ENCODE measurements around the gene FANK1. TPM values are rescaled to one million over a fixed set of nuclear protein-coding genes. Genes with fewer than 3 reads are reported as not detected.

FANK1 gene
- total RNA-seq, 2 experiments from 2014 or later, result 0.25 TPM; not detected in 1

DNA sequence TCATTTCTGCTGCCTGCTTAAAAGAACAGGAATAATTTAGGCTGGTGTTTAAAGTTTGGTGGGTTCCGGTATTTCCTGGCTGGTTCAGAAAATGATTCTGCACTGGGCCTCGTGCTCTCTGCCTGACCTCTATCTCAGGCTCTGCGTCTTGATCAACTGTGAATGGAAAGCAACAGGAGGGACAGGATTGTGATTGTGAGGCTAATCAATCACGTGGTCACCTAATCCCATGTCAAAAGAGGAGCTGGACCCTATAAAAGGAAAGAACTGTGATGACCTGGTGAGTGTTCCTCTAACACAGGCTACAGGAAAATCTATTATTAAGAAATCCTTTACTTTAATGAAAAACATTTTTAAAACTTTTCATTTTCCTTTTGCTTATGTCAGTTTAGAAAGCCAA is 15.2 kb upstream of the FANK1 start, which contains the start of gene DHX32:
DHX32 (minus strand) TSS at position 101 of the 400 bp plus-strand sequence. CDS start 468 bp downstream, outside the sequence.
- POLR2A ChIA-PET, result no interaction called here
- Histone ChIP-seq H3K27me3 (ENCODE audit: control insufficient read depth in 1 of 2, insufficient read depth in 2 of 2, low read length in 2 of 2) (no peaks in the 10 kb centered on the region), H3K4me1 (ENCODE audit: insufficient read depth, low read length) (no peaks in the 10 kb centered on the region), H3K27ac (ENCODE audit: low read depth in 1 of 2, low read length in 2 of 2) (no peak within 1 kb of the TSS), H3K4me3 (ENCODE audit: low read length) (no peak within 1 kb of the TSS), H3K9me3 (ENCODE audit: control insufficient read depth in 1 of 2, insufficient read depth in 1 of 2, low read length in 2 of 2) (peaks cover 3 to 4% of the 10 kb centered on the region in 2 experiments), H3K36me3 (ENCODE audit: insufficient read depth, low read length) (no peaks in the 10 kb centered on the region)
- DNase-seq, result no peak
- H3K4me3 Mint-ChIP-seq, result no peak within 1 kb of the TSS
- peaks cover 2% of the 10 kb centered on the region for H3K9me3 Mint-ChIP-seq
- CTCF ChIA-PET, result no interaction called here
- H3K27ac Mint-ChIP-seq, result no peak within 1 kb of the TSS
- H3K27me3 Mint-ChIP-seq, result no peaks in the 10 kb centered on the region
- H3K36me3 Mint-ChIP-seq (ENCODE audit: low read depth), result peaks cover 16% of the 10 kb centered on the region
- intact Hi-C loops (cut with DNase I, micrococcal nuclease), result no loop called here
- ATAC-seq (ENCODE audit: poor library complexity), result no peak
- no peaks in the 10 kb centered on the region for H3K4me1 Mint-ChIP-seq (ENCODE audit: low read depth)
- TF ChIP-seq CTCF (IDR thresholded peaks at IDR 0.05), result no peak

- H3K27me3 Mint-ChIP-seq, result no peaks in the 10 kb centered on the region
- no peak for TF ChIP-seq CTCF (IDR thresholded peaks at IDR 0.05)
- no peaks in the 10 kb centered on the region for H3K4me1 Mint-ChIP-seq (ENCODE audit: low read depth)
- ATAC-seq (ENCODE audit: poor library complexity), result no peak
- H3K4me3 ChIP-seq (ENCODE audit: low read length), result no peak overlapping the region
- H3K9me3 Mint-ChIP-seq, result no peaks in the 10 kb centered on the region
- CTCF ChIA-PET, result no interaction called here
- intact Hi-C loops (cut with DNase I, micrococcal nuclease), result no loop called here
- H3K4me3 Mint-ChIP-seq, result no peak overlapping the region
- no peaks in the 10 kb centered on the region for H3K27me3 ChIP-seq (ENCODE audit: control insufficient read depth in 1 of 2, insufficient read depth in 2 of 2, low read length in 2 of 2)
- POLR2A ChIA-PET, result no interaction called here
- no peak overlapping the region for H3K27ac Mint-ChIP-seq
- H3K27ac ChIP-seq (ENCODE audit: low read depth in 1 of 2, low read length in 2 of 2), result no peak overlapping the region
- no peaks in the 10 kb centered on the region for H3K9me3 ChIP-seq (ENCODE audit: control insufficient read depth in 1 of 2, insufficient read depth in 1 of 2, low read length in 2 of 2)
- H3K36me3 Mint-ChIP-seq (ENCODE audit: low read depth), result peaks cover 10% of the 10 kb centered on the region
- DNase-seq, result no peak
- H3K36me3 ChIP-seq (ENCODE audit: insufficient read depth, low read length), result no peaks in the 10 kb centered on the region
- H3K4me1 ChIP-seq (ENCODE audit: insufficient read depth, low read length), result no peaks in the 10 kb centered on the region
Observed at GRCh38 chr10:125882596-125882995, 13.8 kb upstream of the FANK1 start.

GRCh38 chr10:125883211-125883610 is 13.2 kb upstream of the FANK1 start:
- Mint-ChIP-seq H3K9me3 (no peaks in the 10 kb centered on the region), H3K36me3 (ENCODE audit: low read depth) (peaks cover 10% of the 10 kb centered on the region), H3K4me3 (no peak overlapping the region), H3K4me1 (ENCODE audit: low read depth) (no peaks in the 10 kb centered on the region), H3K27ac (no peak overlapping the region), H3K27me3 (no peaks in the 10 kb centered on the region)
- intact Hi-C loops (cut with DNase I, micrococcal nuclease), result no loop called here
- H3K4me1 ChIP-seq (ENCODE audit: insufficient read depth, low read length), result no peaks in the 10 kb centered on the region
- TF ChIP-seq CTCF (IDR thresholded peaks at IDR 0.05), result no peak
- H3K27ac ChIP-seq (ENCODE audit: low read depth in 1 of 2, low read length in 2 of 2), result no peak overlapping the region
- no peaks in the 10 kb centered on the region for H3K9me3 ChIP-seq (ENCODE audit: control insufficient read depth in 1 of 2, insufficient read depth in 1 of 2, low read length in 2 of 2)
- no peak overlapping the region for H3K4me3 ChIP-seq (ENCODE audit: low read length)
- no peaks in the 10 kb centered on the region for H3K36me3 ChIP-seq (ENCODE audit: insufficient read depth, low read length)
- ATAC-seq (ENCODE audit: poor library complexity), result no peak
- DNase-seq, result no peak
- ChIA-PET CTCF (no interaction called here), POLR2A (no interaction called here)
- no peaks in the 10 kb centered on the region for H3K27me3 ChIP-seq (ENCODE audit: control insufficient read depth in 1 of 2, insufficient read depth in 2 of 2, low read length in 2 of 2)
